ENCODE results near the gene TECTA.

DNA sequence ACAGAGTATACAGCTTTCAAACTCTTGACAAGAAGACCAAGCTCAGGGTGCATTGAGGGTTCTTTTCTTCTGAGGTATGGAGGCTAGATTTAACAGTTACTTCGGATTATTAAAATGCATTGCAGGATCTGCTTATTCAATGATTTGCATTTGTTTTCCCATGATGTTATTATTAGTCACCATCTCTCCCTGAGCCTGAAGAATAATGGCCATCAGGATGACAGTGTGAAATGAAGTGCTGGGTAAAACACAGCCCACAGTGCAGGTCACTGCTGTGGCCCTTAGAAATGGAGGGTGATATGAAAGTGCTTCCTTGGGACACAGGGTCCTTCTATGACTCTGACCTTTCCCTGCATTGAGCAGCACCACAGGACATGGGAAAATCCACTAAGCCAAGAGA is 40.0 kb downstream of the TECTA start:
- TF ChIP-seq CTCF (IDR thresholded peaks at IDR 0.05) (no peak), POLR2A (IDR thresholded peaks at IDR 0.05) (no peak)
